H9 (cell line): ENCODE measurements around the gene RESP18. TPM values are rescaled to one million over a fixed set of nuclear protein-coding genes. Genes with fewer than 3 reads are reported as not detected.

Experiments
- DNase-seq: peaks from one replicate; pipeline ENCODE4 v3.0.0-alpha.2; 2017
- H2AFZ ChIP-seq: one replicate; pipeline ENCODE4 v1.6.1; 2013; ENCODE audit warnings: mild to moderate bottlenecking, low read length, control low read depth, moderate library complexity
- H2AK5ac ChIP-seq: 2 replicates; pipeline ENCODE4 v1.6.1; 2013; ENCODE audit warnings: low read length, control low read depth, mixed read lengths; ENCODE audit not compliant: insufficient read length
- H2BK120ac ChIP-seq: one replicate; pipeline ENCODE4 v1.6.1; 2013; ENCODE audit warnings: low read depth, mild to moderate bottlenecking, low read length, control low read depth, inconsistent platforms; ENCODE audit not compliant: poor library complexity, severe bottlenecking
- H2BK12ac ChIP-seq: 2 replicates; pipeline ENCODE4 v1.6.1; 2013; ENCODE audit warnings: low read length, control low read depth, mixed read lengths, low read depth; ENCODE audit not compliant: insufficient read length
- H2BK15ac ChIP-seq: 2 replicates; pipeline ENCODE4 v1.6.1; 2013; ENCODE audit warnings: low read depth, low read length, control low read depth
- H2BK20ac ChIP-seq: one replicate; pipeline ENCODE4 v1.6.1; 2013; ENCODE audit warnings: low read depth, mild to moderate bottlenecking, low read length, control low read depth, inconsistent platforms; ENCODE audit not compliant: poor library complexity, severe bottlenecking
- H2BK5ac ChIP-seq: 2 replicates; pipeline ENCODE4 v1.6.1; 2013; ENCODE audit warnings: low read length, control low read depth, mixed read lengths; ENCODE audit not compliant: insufficient read length
- H3K14ac ChIP-seq: 2 replicates; pipeline ENCODE4 v1.6.1; 2013; ENCODE audit warnings: low read length, control low read depth; ENCODE audit not compliant: insufficient read depth
- H3K18ac ChIP-seq: 2 replicates; pipeline ENCODE4 v1.6.1; 2013; ENCODE audit warnings: low read depth, mild to moderate bottlenecking, mixed read lengths, low read length, control low read depth; ENCODE audit not compliant: insufficient read length
- H3K23ac ChIP-seq: 2 replicates; pipeline ENCODE4 v1.6.1; 2013; ENCODE audit warnings: low read length, control low read depth, mixed read lengths, low read depth; ENCODE audit not compliant: insufficient read length
- H3K23me2 ChIP-seq: 2 replicates; pipeline ENCODE4 v1.6.1; 2013; ENCODE audit warnings: low read depth, mild to moderate bottlenecking, mixed read lengths, low read length, control low read depth; ENCODE audit not compliant: insufficient read length, poor library complexity, severe bottlenecking
- H3K27ac ChIP-seq: 2 replicates; pipeline ENCODE4 v1.5.1; 2013; ENCODE audit warnings: low read length, control low read depth, mixed read lengths, low read depth; ENCODE audit not compliant: insufficient read length
- H3K27me3 ChIP-seq: 2 replicates; pipeline ENCODE4 v1.6.1; 2013; ENCODE audit warnings: low read length, control low read depth, inconsistent platforms; ENCODE audit not compliant: insufficient read depth
- H3K4ac ChIP-seq: 2 replicates; pipeline ENCODE4 v1.6.1; 2013; ENCODE audit warnings: low read depth, mild to moderate bottlenecking, control low read depth, inconsistent platforms, low read length, moderate library complexity
- H3K4me1 ChIP-seq: 2 replicates; pipeline ENCODE4 v1.6.1; 2013; ENCODE audit warnings: low read length, control low read depth, inconsistent platforms; ENCODE audit not compliant: insufficient read depth
- H3K4me2 ChIP-seq: 2 replicates; pipeline ENCODE4 v1.6.1; 2013; ENCODE audit warnings: low read length, control low read depth, mixed read lengths; ENCODE audit not compliant: insufficient read length, insufficient read depth
- H3K56ac ChIP-seq: 2 replicates; pipeline ENCODE4 v1.6.1; 2013; ENCODE audit warnings: low read depth, mild to moderate bottlenecking, mixed read lengths, low read length, control low read depth; ENCODE audit not compliant: insufficient read length
- H3K79me1 ChIP-seq: 2 replicates; pipeline ENCODE4 v1.6.1; 2013; ENCODE audit warnings: low read depth, mild to moderate bottlenecking, moderate library complexity, low read length, control low read depth, inconsistent platforms; ENCODE audit not compliant: insufficient read depth, poor library complexity, severe bottlenecking
- H3K79me2 ChIP-seq: 2 replicates; pipeline ENCODE4 v1.6.1; 2013; ENCODE audit warnings: low read length, control low read depth, inconsistent platforms; ENCODE audit not compliant: insufficient read depth
- H3K9ac ChIP-seq: 2 replicates; pipeline ENCODE4 v1.6.1; 2013; ENCODE audit warnings: low read length, control low read depth, mixed read lengths; ENCODE audit not compliant: insufficient read length; ENCODE audit errors: extremely low read depth
- H3K9me3 ChIP-seq: one replicate; pipeline ENCODE4 v1.6.1; 2013; ENCODE audit warnings: low read depth, low read length, inconsistent platforms; ENCODE audit not compliant: control insufficient read depth
- H3T11ph ChIP-seq: one replicate; pipeline ENCODE4 v1.6.1; 2013; ENCODE audit warnings: mild to moderate bottlenecking, low read length, control low read depth, inconsistent platforms
- H4K20me1 ChIP-seq: one replicate; pipeline ENCODE4 v1.6.1; 2013; ENCODE audit not compliant: control insufficient read depth, insufficient read length, insufficient read depth
- H4K5ac ChIP-seq: 2 replicates; pipeline ENCODE4 v1.6.1; 2013; ENCODE audit warnings: low read depth, mild to moderate bottlenecking, mixed read lengths, low read length, control low read depth; ENCODE audit not compliant: insufficient read length
- H4K8ac ChIP-seq: replicated peaks from 2 replicates; pipeline ENCODE4 v1.6.1; 2013; ENCODE audit warnings: low read length, control low read depth, mixed read lengths, low read depth; ENCODE audit not compliant: insufficient read length
- H4K91ac ChIP-seq: 2 replicates; pipeline ENCODE4 v1.6.1; 2013; ENCODE audit warnings: low read depth, mild to moderate bottlenecking, moderate library complexity, mixed read lengths, low read length, control low read depth; ENCODE audit not compliant: insufficient read length
- H3K27ac Mint-ChIP-seq, 3 experiments: 2 replicates in 2 of 3; 3 replicates in 1 of 3; pipeline ENCODE4 v1.8.0; 2020 to 2021; ENCODE audit warnings: mixed read lengths in 3 of 3, mild to moderate bottlenecking in 1 of 3, moderate library complexity in 1 of 3
- H3K27me3 Mint-ChIP-seq: 2 replicates; pipeline ENCODE4 v1.8.0; 2021; ENCODE audit warnings: low read depth, mild to moderate bottlenecking, moderate library complexity, mixed read lengths
- H3K36me3 Mint-ChIP-seq, 3 experiments: 2 replicates in 2 of 3; 3 replicates in 1 of 3; pipeline ENCODE4 v1.8.0; 2020 to 2021; ENCODE audit warnings: low read depth in 3 of 3, mixed read lengths in 3 of 3; ENCODE audit not compliant: insufficient read depth in 1 of 3
- H3K4me1 Mint-ChIP-seq, 2 experiments: 2 replicates each; pipeline ENCODE4 v1.8.0; 2020; ENCODE audit warnings: mixed read lengths in 2 of 2
- H3K4me3 Mint-ChIP-seq, 2 experiments: 2 replicates in 1 of 2; 3 replicates in 1 of 2; pipeline ENCODE4 v1.8.0; 2020 to 2021; ENCODE audit warnings: mild to moderate bottlenecking in 2 of 2, mixed read lengths in 2 of 2, moderate library complexity in 1 of 2
- H3K9me3 Mint-ChIP-seq, 2 experiments: 2 replicates in 1 of 2; 3 replicates in 1 of 2; pipeline ENCODE4 v1.8.0; 2020; ENCODE audit warnings: mild to moderate bottlenecking in 2 of 2, mixed read lengths in 2 of 2, moderate library complexity in 1 of 2
- WGBS: extraction: QIAGEN DNeasy Blood & Tissue Kit; methylation state at CpG from one replicate; pipeline ENCODE4 v1.1.7; 2013; ENCODE audit warnings: missing lambda C conversion rate, low lambda C conversion rate, mixed read lengths; ENCODE audit not compliant: insufficient read length; ENCODE audit errors: extremely low coverage; 5-methylcytosine and 5-hydroxymethylcytosine counted together
- total RNA-seq: library from RNA; stranded (reverse); gene quantifications from 2 replicates; pipeline ENCODE4 v1.2.1, GENCODE V29; 2021
- TF ChIP-seq, protein P1 (sequence below): fragments of 200-600 bp; sonication (generic); conservative IDR thresholded peaks from 3 replicates; pipeline ENCODE4 v1.8.0; 2021; ENCODE audit warnings: antibody characterized with exemption, mild to moderate bottlenecking

Gene RESP18
- total RNA-seq, 1 experiment from 2014 or later = not detected

- Mint-ChIP-seq H3K4me3 (no peak overlapping the region), H3K9me3 (no peaks in the 10 kb centered on the region), H3K36me3 (peaks cover 4 to 34% (median 17%) of the 10 kb centered on the region in 3 experiments; a peak in 6 of 7 replicates), H3K27ac (no peak overlapping the region), H3K4me1 (peaks cover 29 to 37% of the 10 kb centered on the region in 2 experiments), H3K27me3 (peaks cover 2% of the 10 kb centered on the region; the same call in 1 of the 2 replicates)
- DNase-seq = no peak
- no peak overlapping the region for H2BK15ac ChIP-seq
- no peak overlapping the region for H3K27ac ChIP-seq
- H2BK12ac ChIP-seq = no peak overlapping the region
- no peak overlapping the region for H4K8ac ChIP-seq
- no peaks in the 10 kb centered on the region for H3K27me3 ChIP-seq
- H2AFZ ChIP-seq = no peak overlapping the region
- H2BK20ac ChIP-seq = no peak overlapping the region
- no peak overlapping the region for H3K4ac ChIP-seq
- no peaks in the 10 kb centered on the region for H3K9me3 ChIP-seq
- H4K91ac ChIP-seq = no peak overlapping the region
- H3K56ac ChIP-seq = no peak overlapping the region
- WGBS = no CpG with 5 or more reads among the region's 5 CpGs
- no peaks in the 10 kb centered on the region for H4K20me1 ChIP-seq
- no peak overlapping the region for H2BK5ac ChIP-seq
- no peak overlapping the region for H3K9ac ChIP-seq
- TF ChIP-seq, protein P1, sequence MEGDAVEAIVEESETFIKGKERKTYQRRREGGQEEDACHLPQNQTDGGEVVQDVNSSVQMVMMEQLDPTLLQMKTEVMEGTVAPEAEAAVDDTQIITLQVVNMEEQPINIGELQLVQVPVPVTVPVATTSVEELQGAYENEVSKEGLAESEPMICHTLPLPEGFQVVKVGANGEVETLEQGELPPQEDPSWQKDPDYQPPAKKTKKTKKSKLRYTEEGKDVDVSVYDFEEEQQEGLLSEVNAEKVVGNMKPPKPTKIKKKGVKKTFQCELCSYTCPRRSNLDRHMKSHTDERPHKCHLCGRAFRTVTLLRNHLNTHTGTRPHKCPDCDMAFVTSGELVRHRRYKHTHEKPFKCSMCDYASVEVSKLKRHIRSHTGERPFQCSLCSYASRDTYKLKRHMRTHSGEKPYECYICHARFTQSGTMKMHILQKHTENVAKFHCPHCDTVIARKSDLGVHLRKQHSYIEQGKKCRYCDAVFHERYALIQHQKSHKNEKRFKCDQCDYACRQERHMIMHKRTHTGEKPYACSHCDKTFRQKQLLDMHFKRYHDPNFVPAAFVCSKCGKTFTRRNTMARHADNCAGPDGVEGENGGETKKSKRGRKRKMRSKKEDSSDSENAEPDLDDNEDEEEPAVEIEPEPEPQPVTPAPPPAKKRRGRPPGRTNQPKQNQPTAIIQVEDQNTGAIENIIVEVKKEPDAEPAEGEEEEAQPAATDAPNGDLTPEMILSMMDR = no peak
- H3K4me1 ChIP-seq = no peaks in the 10 kb centered on the region; the same call in 1 of the 2 replicates
- no peaks in the 10 kb centered on the region for H3K79me1 ChIP-seq
- no peak overlapping the region for H3K14ac ChIP-seq
- H3K18ac ChIP-seq = no peak overlapping the region
- H2AK5ac ChIP-seq = no peak overlapping the region
- H4K5ac ChIP-seq = no peak overlapping the region
- peaks cover 12% of the 10 kb centered on the region for H3K23me2 ChIP-seq
- no peak overlapping the region for H2BK120ac ChIP-seq
- no peak overlapping the region for H3T11ph ChIP-seq
- no peaks in the 10 kb centered on the region for H3K79me2 ChIP-seq
- no peak overlapping the region for H3K23ac ChIP-seq
- H3K4me2 ChIP-seq = no peak overlapping the region
These were observed 50.2 kb downstream of the RESP18 start for GRCh38 chr2:219282375-219282774.
